ENCODE measurements around the gene THSD7B. TPM values are rescaled to one million over a fixed set of nuclear protein-coding genes. Genes with fewer than 3 reads are reported as not detected.
A peak's percentile ranks its signal among the peaks of the same experiment; 100 is the strongest.

The THSD7B gene
- total and polyA plus RNA-seq, 2 of the 13 experiments (the other 11 are each of a cell fraction or from before 2014, with no cell fraction given): 0.02 TPM; not detected in 1

- no peak overlapping the region for H3K9ac ChIP-seq (ENCODE audit: insufficient read depth, low read depth, low read length)
- H2AFZ ChIP-seq (ENCODE audit: low read length): no peak overlapping the region
- TF ChIP-seq AHR (CRISPR knock-in tag; IDR thresholded peaks at IDR 0.05): no peak
- no peak for TF ChIP-seq CBX5 (CRISPR knock-in tag; IDR thresholded peaks at IDR 0.05; ENCODE audit: borderline replicate concordance)
- no peak for TF ChIP-seq MTF1 (CRISPR knock-in tag; IDR thresholded peaks at IDR 0.05)
- no peak for TF ChIP-seq ZNF678 (CRISPR knock-in tag; IDR thresholded peaks at IDR 0.05)
- no peak for TF ChIP-seq ZNF10 (CRISPR knock-in tag; IDR thresholded peaks at IDR 0.05; ENCODE audit: borderline replicate concordance, low read depth)
- TF ChIP-seq MAFK (conservative IDR thresholded peaks at IDR 0.05 in 1 of 2, IDR thresholded peaks at IDR 0.05 in 1 of 2; ENCODE audit: low read length in 2 of 2): peak; percentile 64 to 74
- no peak for TF ChIP-seq TFDP1 (CRISPR knock-in tag; IDR thresholded peaks at IDR 0.05; ENCODE audit: borderline replicate concordance)
- TF ChIP-seq SPEN (CRISPR knock-in tag; IDR thresholded peaks at IDR 0.05; ENCODE audit: low read depth): no peak
- TF ChIP-seq MAFF (IDR thresholded peaks at IDR 0.05; ENCODE audit: low read depth, low read length): peak; percentile 48; the same call in 1 of the 2 replicates
- no peak for TF ChIP-seq ARHGAP35 (CRISPR knock-in tag; IDR thresholded peaks at IDR 0.05; ENCODE audit: borderline replicate concordance)
- TF ChIP-seq, protein P1, sequence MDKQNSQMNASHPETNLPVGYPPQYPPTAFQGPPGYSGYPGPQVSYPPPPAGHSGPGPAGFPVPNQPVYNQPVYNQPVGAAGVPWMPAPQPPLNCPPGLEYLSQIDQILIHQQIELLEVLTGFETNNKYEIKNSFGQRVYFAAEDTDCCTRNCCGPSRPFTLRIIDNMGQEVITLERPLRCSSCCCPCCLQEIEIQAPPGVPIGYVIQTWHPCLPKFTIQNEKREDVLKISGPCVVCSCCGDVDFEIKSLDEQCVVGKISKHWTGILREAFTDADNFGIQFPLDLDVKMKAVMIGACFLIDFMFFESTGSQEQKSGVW (CRISPR knock-in tag; IDR thresholded peaks at IDR 0.05; ENCODE audit: borderline replicate concordance): no peak
- no peak for TF ChIP-seq ZNF563 (CRISPR knock-in tag; IDR thresholded peaks at IDR 0.05)
- TF ChIP-seq MBD4 (IDR thresholded peaks at IDR 0.05; ENCODE audit: borderline replicate concordance, low read length): no peak
- no peak for TF ChIP-seq TCF7L2 (IDR thresholded peaks at IDR 0.05; ENCODE audit: low read depth, low read length)
- CTCF ChIA-PET (ENCODE audit: low intra/inter-chr PET ratio, low total read pairs): no interaction called here
- H3K4me2 ChIP-seq (ENCODE audit: low read depth, low read length): no peak overlapping the region
- no peak overlapping the region for H3K4me3 ChIP-seq (replicated peaks in 1 of 3; ENCODE audit: insufficient read depth in 1 of 3, low read depth in 2 of 3, low read length in 3 of 3)
- no peaks in the 10 kb centered on the region for H3K4me1 ChIP-seq (ENCODE audit: insufficient read depth, low read length)
- DNase-seq (ENCODE audit: low spot score) (no peak), ATAC-seq (no peak), FAIRE-seq (no peak)
- no peaks in the 10 kb centered on the region for H3K36me3 ChIP-seq (replicated peaks in 1 of 2; ENCODE audit: control insufficient read depth in 1 of 2, insufficient read depth in 2 of 2, low read length in 2 of 2)
- H3K79me2 ChIP-seq (ENCODE audit: insufficient read depth, low read length): no peaks in the 10 kb centered on the region
- no peaks in the 10 kb centered on the region for H3K9me3 ChIP-seq (ENCODE audit: low read length)
- in situ Hi-C loops (cut with HindIII; ENCODE audit: extremely low pct_ligation_motif_present, low pct_unique_long_range_greater_than_20kb): no loop called here
- intact Hi-C loops (cut with micrococcal nuclease; ENCODE audit: unreplicated experiment): no loop called here
- POLR2A ChIA-PET: no interaction called here
- WGBS (ENCODE audit: low lambda C conversion rate): 0% methylated on average over 2 of the region's 2 CpGs
- H3K27ac ChIP-seq (ENCODE audit: extremely low read length, insufficient read depth, low read length): no peak overlapping the region
- BruUV-seq (replicated peaks): no TSS peak
- no peaks in the 10 kb centered on the region for H4K20me1 ChIP-seq (ENCODE audit: insufficient read depth, low read length)
- no peaks in the 10 kb centered on the region for H3K27me3 ChIP-seq (ENCODE audit: control insufficient read depth in 1 of 2, insufficient read depth in 2 of 2, low read length in 2 of 2)
These were observed 23.9 kb upstream of the THSD7B start for GRCh38 chr2:136741471-136741870.

All from HepG2 (cell line).